Myocyte (in vitro differentiated cells): Measurements from ENCODE around the gene VCPKMT. TPM values are rescaled to one million over a fixed set of nuclear protein-coding genes. Genes with fewer than 3 reads are reported as not detected.
A peak's percentile ranks its signal among the peaks of the same experiment; 100 is the strongest.

Experiments used
- DNase-seq: peaks from one replicate; pipeline ENCODE4 v3.0.0-alpha.2; 2012; ENCODE audit warnings: low read depth
- total RNA-seq: library from RNA; depleted of rRNA; stranded (reverse); fragments of >200 nt; gene quantifications from 2 replicates; pipeline ENCODE4 v1.2.3, GENCODE V29; 2014

VCPKMT gene
- total RNA-seq, 1 donor from 2014 or later: 11.4 TPM

- no peak for DNase-seq
These were observed 47.9 kb downstream of the VCPKMT start for GRCh38 chr14:50068496-50068895.

GRCh38 chr14:50067723-50068495 lies 48.5 kb downstream of the VCPKMT start:
- DNase-seq: no peak

- no peak for DNase-seq
These were observed 50.8 kb downstream of the VCPKMT start for GRCh38 chr14:50065583-50065982.

DNA sequence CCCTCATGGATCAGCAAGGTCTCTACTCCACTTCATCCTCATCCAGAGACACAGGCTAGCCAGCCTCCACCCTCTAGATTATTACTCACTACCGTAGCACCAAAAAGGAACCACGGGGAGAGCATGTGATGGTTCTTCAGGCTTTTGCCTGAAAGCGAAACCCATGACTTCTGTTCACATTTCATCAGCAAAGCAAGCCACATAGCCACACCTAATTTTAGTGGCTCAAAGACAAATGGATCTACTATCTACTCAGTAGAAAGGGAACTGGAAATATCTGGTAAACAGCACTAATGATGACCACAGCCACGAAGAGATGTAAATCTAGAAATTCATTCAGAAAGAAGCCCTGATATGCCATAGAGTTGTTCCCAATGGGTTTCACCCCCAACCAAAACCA lies 51.4 kb downstream of the VCPKMT start:
- peak; percentile 72 for DNase-seq

- DNase-seq: no peak
These were observed 52.4 kb downstream of the VCPKMT start for GRCh38 chr14:50063876-50064420.

GRCh38 chr14:50062438-50063085 lies 53.8 kb downstream of the VCPKMT start:
- peak; percentile 55 for DNase-seq

- DNase-seq: peak; percentile 72
These were observed 54.5 kb downstream of the VCPKMT start for GRCh38 chr14:50061664-50062437.

DNA sequence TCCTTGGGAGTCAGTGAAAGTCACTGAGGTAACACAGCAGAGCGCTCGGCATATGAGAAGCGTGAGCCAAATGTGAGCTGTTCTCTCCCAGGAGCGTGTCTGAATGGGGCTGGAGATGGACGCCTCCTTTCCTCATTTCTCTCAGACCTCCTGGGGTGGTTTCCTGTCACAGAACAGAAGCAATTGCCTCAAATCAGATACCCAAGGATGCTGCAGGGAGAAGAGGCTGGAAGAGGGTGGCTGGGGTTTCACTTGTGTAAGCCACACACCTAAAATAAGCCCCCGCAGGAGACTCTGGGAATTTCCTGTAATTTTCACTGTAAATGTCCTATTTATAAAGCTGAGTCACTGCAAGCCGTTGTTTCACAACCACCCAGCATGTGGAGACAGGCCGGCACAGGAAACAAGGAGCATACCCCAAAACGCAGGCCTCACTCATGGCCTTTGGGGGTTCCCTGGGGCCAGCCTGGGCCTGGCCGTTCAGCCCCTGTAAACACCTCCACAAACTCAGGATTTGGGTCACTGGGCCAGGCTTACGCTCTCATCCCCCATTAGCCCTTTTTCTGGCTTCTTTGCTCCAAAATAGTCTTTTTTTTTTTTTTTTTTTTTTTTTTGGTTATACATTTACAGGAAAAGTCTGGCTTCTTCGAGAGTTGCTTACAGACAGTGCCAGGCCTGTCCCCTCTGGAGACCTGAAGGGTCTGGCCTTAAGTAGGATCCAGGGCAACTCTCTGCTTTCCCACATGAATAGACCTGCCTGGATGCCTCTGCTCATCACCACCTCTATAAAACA lies 55.3 kb downstream of the VCPKMT start:
- DNase-seq: peak; percentile 78

DNA sequence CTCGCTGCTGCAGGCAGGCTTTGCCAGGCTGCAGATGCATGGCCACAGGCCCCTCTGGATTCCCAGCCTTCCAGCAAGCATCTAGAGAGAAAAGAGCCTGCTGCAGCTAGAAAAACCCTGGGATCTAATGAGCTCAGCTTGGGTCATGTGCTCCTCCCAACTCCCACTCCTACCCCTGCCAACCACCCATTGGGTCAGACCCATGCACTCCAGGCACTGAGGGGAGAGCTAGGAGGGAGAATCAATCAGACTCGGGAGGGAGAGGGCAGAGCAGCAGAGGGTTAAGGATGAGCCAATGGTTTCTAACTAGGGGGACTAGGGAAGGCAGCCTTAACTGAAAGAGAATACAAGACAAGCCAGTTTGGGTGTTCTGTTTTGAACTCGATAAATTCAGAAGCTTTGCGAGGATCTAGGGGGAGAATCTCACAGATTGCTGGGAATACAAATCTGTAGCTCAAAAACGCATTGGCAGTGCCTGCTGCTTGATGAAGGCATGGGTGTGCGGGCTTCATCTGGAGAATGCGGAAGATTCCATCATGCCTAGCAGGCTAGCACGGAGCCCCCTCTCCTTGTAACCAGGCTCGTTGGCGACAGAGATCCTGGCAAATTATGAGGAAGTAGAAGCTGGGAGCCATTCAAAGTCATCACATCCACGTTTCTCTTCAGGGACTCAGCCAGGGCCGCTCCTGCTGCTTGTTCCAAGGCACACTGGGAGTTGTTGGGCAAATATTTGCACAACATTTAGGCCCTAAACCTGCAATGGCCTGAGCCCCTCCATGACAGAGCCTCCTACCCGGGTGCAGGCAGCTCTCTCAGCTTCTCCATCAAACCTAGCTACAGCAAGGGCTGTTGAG lies 56.4 kb downstream of the VCPKMT start:
- no peak for DNase-seq

Other genes with a start within 250 kb of the VCPKMT start
- 43.4 and 50.9 TPM in 2 replicates for gene ARF6, start 223.5 kb downstream of the VCPKMT start, total RNA-seq
- gene SOS2, start 115.0 kb upstream of the VCPKMT start, total RNA-seq: 30.8 and 40.0 TPM in 2 replicates
- 7.1 and 8.2 TPM in 2 replicates for gene L2HGDH, start 195.7 kb upstream of the VCPKMT start, total RNA-seq
- gene DMAC2L, start 195.8 kb upstream of the VCPKMT start, total RNA-seq: 13.3 and 19.3 TPM in 2 replicates